ENCODE results near the gene CDC42EP2. TPM values are rescaled to one million over a fixed set of nuclear protein-coding genes. Genes with fewer than 3 reads are reported as not detected.

CDC42EP2 gene
- total and polyA plus RNA-seq, 10 of the 15 experiments (the other 5 are each of a cell fraction or from before 2014, with no cell fraction given), result 0.03 to 1.2 (median 0.09) TPM; not detected in 3

- no peak for TF ChIP-seq CBX5 (IDR thresholded peaks at IDR 0.05; ENCODE audit: low read depth)
- TF ChIP-seq STAT1 (conservative IDR thresholded peaks at IDR 0.05), result no peak
- TF ChIP-seq ZNF592 (IDR thresholded peaks at IDR 0.05), result no peak
- TF ChIP-seq HDAC6 (IDR thresholded peaks at IDR 0.05; ENCODE audit: unreplicated experiment), result no peak
- no peak for TF ChIP-seq ZZZ3 (IDR thresholded peaks at IDR 0.05; ENCODE audit: control insufficient read depth, insufficient read length, low read depth)
These were observed 10.8 kb downstream of the CDC42EP2 start (continued) for GRCh38 chr11:65325435-65325834.

- RAD21 ChIA-PET (ENCODE audit: unreplicated experiment), result interaction anchor here (1.0 to 1.3 kb wide), 3 partner anchors 11 to 52 kb away, joined by 3 to 5 read pairs (median 3); partner anchors contain the start of gene CDC42EP2
- SMC1A ChIA-PET (ENCODE audit: uncharacterized antibody, unreplicated experiment), result interaction anchor here (0.9 to 5.4 kb wide), 2 partner anchors 48 to 52 kb away, joined by 4 to 34 read pairs; no protein-coding TSS in a partner anchor
- DNase-seq (ENCODE audit: low read depth, low spot score), result no peak
- Histone ChIP-seq H3K27ac (ENCODE audit: control insufficient read depth, insufficient read depth) (no peak overlapping the region), H4K20me1 (ENCODE audit: control insufficient read depth, insufficient read depth) (no peaks in the 10 kb centered on the region), H3K36me3 (ENCODE audit: control insufficient read depth in 2 of 2, insufficient read depth in 2 of 2, low read length in 1 of 2) (no peaks in the 10 kb centered on the region), H3K27me3 (replicated peaks in 1 of 2; ENCODE audit: control insufficient read depth in 2 of 2, insufficient read depth in 2 of 2, low read length in 1 of 2) (no peaks in the 10 kb centered on the region), H3K9me3 (replicated peaks; ENCODE audit: control insufficient read depth, insufficient read depth, low read length) (no peaks in the 10 kb centered on the region), H3K4me1 (ENCODE audit: control insufficient read depth, insufficient read depth, low read length) (peaks cover 4% of the 10 kb centered on the region; the same call in 1 of the 2 replicates), H3K4me3 (no peak overlapping the region), H2AFZ (ENCODE audit: control insufficient read depth, low read depth, low read length) (no peak overlapping the region), H3K4me2 (ENCODE audit: control insufficient read depth, insufficient read depth) (no peak overlapping the region), H3K79me2 (ENCODE audit: control insufficient read depth, insufficient read depth, low read length) (no peaks in the 10 kb centered on the region), H3K9ac (ENCODE audit: control insufficient read depth, insufficient read depth, low read length) (no peak overlapping the region)
- in situ Hi-C loops (cut with MboI), result no loop called here
- WGBS (ENCODE audit: insufficient coverage, insufficient replicate concordance, low lambda C conversion rate, missing lambda C conversion rate), result 89% methylated on average over 8 of the region's 8 CpGs
- ATAC-seq, result no peak
- CTCF ChIA-PET, result interaction anchor here (0.6 to 1.0 kb wide), 3 partner anchors 12 to 216 kb away, joined by 3 to 4 read pairs (median 3); no protein-coding TSS in a partner anchor
- no TSS peak for BruUV-seq (replicated peaks)
- POLR2A ChIA-PET, result interaction anchor here (0.7 to 0.9 kb wide), 4 partner anchors 10 to 268 kb away, joined by 3 to 7 read pairs (median 4); no protein-coding TSS in a partner anchor
- intact Hi-C loops (cut with micrococcal nuclease; ENCODE audit: unreplicated experiment), result no loop called here
- TF ChIP-seq FOXM1 (IDR thresholded peaks at IDR 0.05; ENCODE audit: low read depth, low read length), result no peak
- no peak for FAIRE-seq
These were observed 12.4 kb downstream of the CDC42EP2 start for GRCh38 chr11:65327021-65327420.

Data from GM12878 (cell line).